GM23338 (cell line): ENCODE results near the gene IGFL4. TPM values are rescaled to one million over a fixed set of nuclear protein-coding genes. Genes with fewer than 3 reads are reported as not detected.

Experiments used
- ATAC-seq: fragments of 200-7000 bp; cut with Tn5 transposase; 3 replicates; pipeline ENCODE4 v1.9.1; 2020
- DNase-seq: peaks from one replicate; pipeline ENCODE4 v3.0.0-alpha.2; 2015; ENCODE audit warnings: low spot score
- H2AFZ ChIP-seq: fragments of 200-600 bp; sonication (generic); 2 replicates; pipeline ENCODE4 v1.8.0; 2016; ENCODE audit warnings: antibody characterized with exemption, mild to moderate bottlenecking, moderate library complexity
- H3F3A ChIP-seq: fragments of 200-600 bp; sonication (generic); replicated peaks from 2 replicates; pipeline ENCODE4 v1.8.0; 2017; ENCODE audit warnings: antibody characterized with exemption, mixed run types, low read depth
- H3K27ac ChIP-seq: fragments of 200-600 bp; sonication (generic); 2 replicates; pipeline ENCODE4 v1.6.1; 2016; ENCODE audit warnings: low read depth
- H3K27me3 ChIP-seq: fragments of 200-600 bp; sonication (generic); 2 replicates; pipeline ENCODE4 v1.8.0; 2016; ENCODE audit warnings: mild to moderate bottlenecking, mixed run types, moderate library complexity; ENCODE audit not compliant: insufficient read depth
- H3K36me3 ChIP-seq: fragments of 200-600 bp; sonication (generic); 2 replicates; pipeline ENCODE4 v1.8.0; 2016; ENCODE audit warnings: mild to moderate bottlenecking; ENCODE audit not compliant: insufficient read depth
- H3K4me1 ChIP-seq: fragments of 200-600 bp; sonication (generic); 2 replicates; pipeline ENCODE4 v1.8.0; 2016; ENCODE audit warnings: mild to moderate bottlenecking, moderate library complexity; ENCODE audit not compliant: insufficient read depth
- H3K4me2 ChIP-seq: fragments of 200-600 bp; sonication (generic); 2 replicates; pipeline ENCODE4 v1.7.1; 2017; ENCODE audit warnings: mixed run types
- H3K4me3 ChIP-seq: fragments of 200-600 bp; sonication (generic); 2 replicates; pipeline ENCODE4 v1.6.1; 2016; ENCODE audit warnings: mixed run types
- H3K79me2 ChIP-seq: fragments of 200-600 bp; sonication (generic); replicated peaks from 2 replicates; pipeline ENCODE4 v1.8.0; 2017; ENCODE audit warnings: mild to moderate bottlenecking; ENCODE audit not compliant: insufficient read depth
- H3K9me2 ChIP-seq: fragments of 200-600 bp; sonication (generic); 2 replicates; pipeline ENCODE4 v1.8.0; 2017; ENCODE audit not compliant: insufficient read depth
- H4K20me1 ChIP-seq: fragments of 200-600 bp; sonication (generic); replicated peaks from 2 replicates; pipeline ENCODE4 v1.8.0; 2017; ENCODE audit warnings: mild to moderate bottlenecking; ENCODE audit not compliant: insufficient read depth
- H3K27ac Mint-ChIP-seq: 2 replicates; pipeline ENCODE4 v1.8.0; 2020; ENCODE audit warnings: inconsistent platforms, mild to moderate bottlenecking, moderate library complexity, mixed read lengths
- H3K27me3 Mint-ChIP-seq: 3 replicates; pipeline ENCODE4 v1.8.0; 2022; ENCODE audit warnings: low read depth, mild to moderate bottlenecking, moderate library complexity, mixed read lengths, inconsistent platforms; ENCODE audit not compliant: insufficient read depth, poor library complexity
- H3K36me3 Mint-ChIP-seq: 3 replicates; pipeline ENCODE4 v1.8.0; 2021; ENCODE audit warnings: low read depth, mild to moderate bottlenecking, inconsistent platforms, moderate library complexity, mixed read lengths
- H3K4me1 Mint-ChIP-seq: 3 replicates; pipeline ENCODE4 v1.8.0; 2020; ENCODE audit warnings: mild to moderate bottlenecking, inconsistent platforms, mixed read lengths
- H3K4me3 Mint-ChIP-seq: 3 replicates; pipeline ENCODE4 v1.8.0; 2021; ENCODE audit warnings: moderate library complexity, mild to moderate bottlenecking, inconsistent platforms, mixed read lengths
- H3K9me3 Mint-ChIP-seq: 3 replicates; pipeline ENCODE4 v1.8.0; 2020; ENCODE audit warnings: moderate library complexity, mild to moderate bottlenecking, inconsistent platforms, mixed read lengths
- CTCF ChIP-seq, 2 experiments: fragments of 200-600 bp in 1 of 2; sonication (generic) in 1 of 2; conservative IDR thresholded peaks; 2 replicates each; pipeline versions ENCODE4 v1.5.1 to v1.6.1; 2016 to 2017; ENCODE audit warnings: antibody characterized with exemption in 2 of 2, low read depth in 2 of 2, mild to moderate bottlenecking in 2 of 2, moderate library complexity in 1 of 2
- EZH2 ChIP-seq: fragments of 200-600 bp; sonication (generic); IDR thresholded peaks from one replicate; pipeline ENCODE4 v1.8.0; 2017; ENCODE audit warnings: antibody characterized with exemption, mild to moderate bottlenecking, low read depth; ENCODE audit not compliant: unreplicated experiment
- REST ChIP-seq: IDR thresholded peaks from one replicate; pipeline ENCODE4 v1.6.1; 2018; ENCODE audit warnings: antibody characterized with exemption; ENCODE audit not compliant: unreplicated experiment
- STAT1 ChIP-seq: IDR thresholded peaks from one replicate; pipeline ENCODE4 v1.6.1; 2016; ENCODE audit warnings: antibody characterized with exemption; ENCODE audit not compliant: unreplicated experiment
- ZNF331 ChIP-seq: fragments of 250-450 bp; sonication (Bioruptor Pico); IDR thresholded peaks from 2 replicates; pipeline ENCODE4 v1.5.0; 2020; ENCODE audit warnings: low read depth, mild to moderate bottlenecking, moderate library complexity
- ZNF462 ChIP-seq: fragments of 250-450 bp; sonication (Bioruptor Pico); IDR thresholded peaks from 2 replicates; pipeline ENCODE4 v1.5.0; 2020; ENCODE audit warnings: mild to moderate bottlenecking, moderate library complexity
- polyA plus RNA-seq: library from polyadenylated mRNA; unstranded; fragments of >200 nt; fragmentation: Nextera tagmentation; extraction: Ambion mirVana; gene quantifications from 2 replicates; pipeline ENCODE4 v1.2.1, GENCODE V29; 2016
- total RNA-seq: library from RNA; depleted of rRNA; stranded (reverse); fragments of >200 nt; shearing (Covaris generic); gene quantifications from 2 replicates; pipeline ENCODE4 v1.2.3, GENCODE V29; 2014

The IGFL4 gene
- total and polyA plus RNA-seq, 2 experiments from 2014 or later = 0.06 to 0.87 TPM

- Histone ChIP-seq H3K27me3 (peaks cover 35% of the 10 kb centered on the region), H3K27ac (no peak overlapping the region), H3K4me3 (peak overlapping the region; percentile 77), H3K4me2 (peak overlapping the region; percentile 99), H2AFZ (no peak overlapping the region), H3K36me3 (no peaks in the 10 kb centered on the region), H3K79me2 (no peaks in the 10 kb centered on the region), H4K20me1 (peaks cover 11% of the 10 kb centered on the region), H3K9me2 (no peaks in the 10 kb centered on the region), H3K4me1 (peaks cover 9% of the 10 kb centered on the region; the same call in 1 of the 2 replicates), H3F3A (no peaks in the 10 kb centered on the region)
- Mint-ChIP-seq H3K27me3 (peaks cover 29% of the 10 kb centered on the region), H3K4me1 (peaks cover 20% of the 10 kb centered on the region), H3K27ac (no peak overlapping the region), H3K9me3 (no peaks in the 10 kb centered on the region), H3K4me3 (peak overlapping the region; percentile 82), H3K36me3 (peaks cover 6% of the 10 kb centered on the region; the same call in 2 of the 3 replicates)
- DNase-seq (peak; percentile 94), ATAC-seq (peak; percentile 68)
- TF ChIP-seq REST (no peak), CTCF (conservative IDR thresholded peaks at IDR 0.05; ENCODE audit: low read depth in 2 of 2) (peak; percentile 53 to 78)
These were observed 24.2 kb downstream of the IGFL4 start for GRCh38 chr19:46016426-46017094.

- Mint-ChIP-seq H3K4me3 (peak overlapping the region; percentile 82), H3K9me3 (no peaks in the 10 kb centered on the region), H3K4me1 (peaks cover 14% of the 10 kb centered on the region), H3K27me3 (peaks cover 28% of the 10 kb centered on the region), H3K27ac (no peak overlapping the region), H3K36me3 (peaks cover 6% of the 10 kb centered on the region; the same call in 2 of the 3 replicates)
- Histone ChIP-seq H3K9me2 (no peaks in the 10 kb centered on the region), H3K27ac (no peak overlapping the region), H3K4me1 (peaks cover 9% of the 10 kb centered on the region; the same call in 1 of the 2 replicates), H3K36me3 (no peaks in the 10 kb centered on the region), H3K4me3 (peak overlapping the region; percentile 77), H4K20me1 (peaks cover 11% of the 10 kb centered on the region), H3K4me2 (peak overlapping the region; percentile 99), H3K27me3 (peaks cover 35% of the 10 kb centered on the region), H2AFZ (no peak overlapping the region), H3K79me2 (no peaks in the 10 kb centered on the region), H3F3A (no peaks in the 10 kb centered on the region)
- TF ChIP-seq EZH2 (peak; percentile 48), STAT1 (no peak), ZNF462 (CRISPR knock-in tag) (no peak), ZNF331 (CRISPR knock-in tag) (no peak)
- ATAC-seq (peak; percentile 13), DNase-seq (peak; percentile 56)
These were observed 24.9 kb downstream of the IGFL4 start for GRCh38 chr19:46015687-46016425.
